NCI-H748 (cell line): ENCODE data around the gene TGFBR3.

Source experiments
- DNase-seq: peaks from one replicate; lab custom pipeline; 2025; ENCODE audit not compliant: unreplicated experiment; lab: John Stamatoyannopoulos, UW

Gene TGFBR3

GRCh38 chr1:91783423-91784170, 102.4 kb downstream of the TGFBR3 start:
- DNase-seq = no peak

DNA sequence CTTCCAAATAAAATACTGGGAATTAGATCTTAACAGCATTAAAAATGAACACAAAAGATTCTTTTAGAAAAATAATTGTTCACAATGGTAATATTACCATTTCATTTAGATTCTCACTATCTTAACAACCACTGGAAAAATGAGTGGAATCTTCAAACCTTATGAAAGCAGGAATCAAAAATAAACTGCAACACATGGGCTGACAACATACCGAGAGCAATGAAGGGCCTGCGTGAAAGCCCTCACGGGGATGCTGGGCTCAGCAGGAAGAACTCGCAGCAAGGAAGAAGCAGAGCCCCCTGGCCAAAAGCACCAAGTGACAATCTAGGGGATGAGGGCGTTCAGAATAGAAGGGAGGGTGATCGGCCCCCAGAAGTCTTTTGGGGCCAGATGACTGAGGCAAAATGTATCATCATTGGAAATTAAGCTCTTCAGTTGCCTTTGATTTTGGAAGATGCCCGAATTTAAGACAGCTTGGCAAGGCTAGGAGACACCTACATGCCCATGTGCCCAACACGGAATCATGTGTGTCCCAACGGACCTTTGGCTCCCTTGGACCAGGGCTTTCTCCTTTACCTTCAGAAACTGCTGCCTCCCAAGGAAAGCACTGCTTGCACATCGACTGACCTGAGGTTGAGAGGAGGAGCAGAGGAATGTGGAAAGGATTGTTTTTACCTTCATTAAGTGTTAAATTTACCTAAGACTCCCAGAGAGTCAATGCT, 103.9 kb downstream of the TGFBR3 start:
- no peak for DNase-seq

DNA sequence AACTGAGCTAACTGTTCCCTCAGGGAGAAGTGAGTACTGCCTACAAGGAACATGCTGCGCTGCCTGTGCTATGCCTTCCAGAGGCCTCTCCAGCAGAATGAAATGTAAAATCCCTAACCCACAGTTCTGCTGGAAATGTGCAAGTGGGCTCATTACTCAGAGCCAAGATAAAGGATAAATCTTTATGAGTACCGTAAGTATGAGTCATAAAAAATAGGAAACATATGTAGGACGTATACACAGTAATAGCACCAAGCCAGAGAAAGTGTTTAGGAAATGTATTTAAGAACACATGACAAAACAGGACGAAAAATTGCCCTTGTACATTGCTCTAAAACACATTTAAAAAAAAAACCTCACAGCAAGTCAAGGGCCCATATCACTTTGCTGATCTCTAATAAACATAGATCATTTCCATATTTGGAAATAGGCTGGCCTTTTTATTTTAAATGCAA, 104.6 kb downstream of the TGFBR3 start:
- DNase-seq = no peak

- DNase-seq = peak; percentile 65
These were observed 106.4 kb downstream of the TGFBR3 start for GRCh38 chr1:91779548-91780021.

GRCh38 chr1:91778964-91779363, 107.0 kb downstream of the TGFBR3 start:
- peak; percentile 41 for DNase-seq

- DNase-seq = peak; percentile 77
These were observed 108.2 kb downstream of the TGFBR3 start for GRCh38 chr1:91777630-91778300.

DNA sequence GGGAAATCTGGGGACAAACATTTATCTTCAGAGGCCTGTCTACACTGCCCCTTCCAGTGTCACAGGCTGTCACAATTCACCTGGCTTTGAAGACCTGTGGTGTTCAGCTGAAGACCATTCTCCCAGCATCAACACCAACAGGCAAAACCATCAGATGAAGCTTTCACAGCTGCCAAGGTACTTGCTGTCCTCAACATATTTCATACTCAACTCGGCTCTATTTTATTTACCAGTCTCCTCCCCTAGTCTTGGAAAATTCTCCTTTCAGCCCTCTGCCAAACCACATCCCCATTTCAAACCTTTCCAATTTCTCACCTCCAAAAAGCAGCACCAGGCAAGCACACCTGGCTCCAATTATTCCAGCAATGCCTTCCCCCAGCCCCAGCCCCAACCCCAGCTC, 108.8 kb downstream of the TGFBR3 start:
- no peak for DNase-seq

GRCh38 chr1:91776068-91776794, 109.7 kb downstream of the TGFBR3 start:
- DNase-seq = no peak

- DNase-seq = no peak
These were observed 110.7 kb downstream of the TGFBR3 start for GRCh38 chr1:91775227-91775626.

- DNase-seq = no peak
These were observed 111.3 kb downstream of the TGFBR3 start for GRCh38 chr1:91774520-91775203.

DNA sequence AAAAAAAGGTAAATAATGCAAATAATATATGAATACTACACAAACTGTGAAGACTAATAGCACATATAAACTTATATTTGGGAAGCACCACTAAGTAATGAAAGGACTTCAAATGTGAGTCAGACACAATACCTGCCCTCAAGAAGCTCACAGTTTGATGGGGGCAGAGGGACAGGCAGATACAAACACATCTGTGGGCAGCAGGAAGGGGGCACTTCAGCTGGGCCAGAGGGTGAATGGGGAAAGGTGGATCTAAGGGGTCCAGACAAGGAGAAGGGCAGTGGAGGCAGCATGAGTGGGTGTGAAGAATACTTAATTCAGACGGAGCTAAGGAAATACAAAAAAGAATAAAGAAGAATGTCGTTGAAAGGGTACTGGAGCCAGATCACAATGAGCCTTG, 114.2 kb downstream of the TGFBR3 start:
- DNase-seq = no peak

- no peak for DNase-seq
These were observed 115.2 kb downstream of the TGFBR3 start for GRCh38 chr1:91770667-91771268.

GRCh38 chr1:91769742-91770141, 116.2 kb downstream of the TGFBR3 start:
- no peak for DNase-seq

- no peak for DNase-seq
These were observed 116.9 kb downstream of the TGFBR3 start for GRCh38 chr1:91768786-91769725.

GRCh38 chr1:91768120-91768519, 117.8 kb downstream of the TGFBR3 start:
- DNase-seq = no peak

GRCh38 chr1:91766883-91767282, 119.1 kb downstream of the TGFBR3 start:
- DNase-seq = no peak

GRCh38 chr1:91765880-91766443, 120.0 kb downstream of the TGFBR3 start:
- DNase-seq = no peak

DNA sequence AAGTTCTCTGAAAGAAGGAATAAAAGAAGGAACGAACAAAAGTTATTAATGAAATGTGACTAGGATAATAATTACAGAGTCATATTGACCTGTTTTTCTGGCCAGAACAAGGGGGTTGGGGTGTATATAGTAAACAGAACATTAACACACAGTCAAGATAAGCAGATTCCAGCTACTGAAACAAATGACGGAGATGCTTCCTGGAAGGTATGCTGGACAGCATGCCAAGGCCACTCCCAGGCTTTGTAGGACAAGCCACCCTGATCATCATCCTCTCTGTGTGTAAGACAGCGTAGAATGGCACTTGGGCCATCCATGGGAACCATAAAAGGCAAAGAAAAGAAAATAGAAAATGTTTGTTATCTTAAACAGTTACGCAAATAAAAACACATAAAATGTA, 120.7 kb downstream of the TGFBR3 start:
- DNase-seq = no peak
